ENCODE data around the gene JAZF1.

DNA sequence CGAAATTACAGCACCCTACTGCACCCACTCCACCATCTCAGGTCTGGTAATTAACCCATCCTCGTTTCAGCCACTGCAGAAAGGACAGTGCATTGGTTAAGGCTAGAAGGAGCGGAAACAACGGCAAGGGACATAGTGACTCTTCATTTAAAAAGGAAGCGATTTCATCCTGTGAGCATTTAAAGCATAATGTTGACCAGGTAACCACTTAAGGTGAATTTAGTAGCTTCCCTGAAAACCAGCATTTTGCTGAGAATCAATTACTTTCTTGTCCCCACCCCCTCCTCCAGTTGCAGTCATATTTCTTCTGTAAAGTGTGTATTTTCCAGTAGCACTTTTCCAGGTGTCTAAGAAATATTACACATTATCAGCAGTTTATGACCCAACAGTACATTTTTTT lies 821 bp upstream of the JAZF1 start:
- TF ChIP-seq, protein P1, sequence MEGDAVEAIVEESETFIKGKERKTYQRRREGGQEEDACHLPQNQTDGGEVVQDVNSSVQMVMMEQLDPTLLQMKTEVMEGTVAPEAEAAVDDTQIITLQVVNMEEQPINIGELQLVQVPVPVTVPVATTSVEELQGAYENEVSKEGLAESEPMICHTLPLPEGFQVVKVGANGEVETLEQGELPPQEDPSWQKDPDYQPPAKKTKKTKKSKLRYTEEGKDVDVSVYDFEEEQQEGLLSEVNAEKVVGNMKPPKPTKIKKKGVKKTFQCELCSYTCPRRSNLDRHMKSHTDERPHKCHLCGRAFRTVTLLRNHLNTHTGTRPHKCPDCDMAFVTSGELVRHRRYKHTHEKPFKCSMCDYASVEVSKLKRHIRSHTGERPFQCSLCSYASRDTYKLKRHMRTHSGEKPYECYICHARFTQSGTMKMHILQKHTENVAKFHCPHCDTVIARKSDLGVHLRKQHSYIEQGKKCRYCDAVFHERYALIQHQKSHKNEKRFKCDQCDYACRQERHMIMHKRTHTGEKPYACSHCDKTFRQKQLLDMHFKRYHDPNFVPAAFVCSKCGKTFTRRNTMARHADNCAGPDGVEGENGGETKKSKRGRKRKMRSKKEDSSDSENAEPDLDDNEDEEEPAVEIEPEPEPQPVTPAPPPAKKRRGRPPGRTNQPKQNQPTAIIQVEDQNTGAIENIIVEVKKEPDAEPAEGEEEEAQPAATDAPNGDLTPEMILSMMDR (IDR thresholded peaks at IDR 0.05): no peak
- no peak for TF ChIP-seq POLR2A (IDR thresholded peaks at IDR 0.05)
